OCI-LY7 (cell line): ENCODE results near the gene ABCC5. TPM values are rescaled to one million over a fixed set of nuclear protein-coding genes. Genes with fewer than 3 reads are reported as not detected.

ENCODE experiments used
- BruUV-seq: library from RNA; stranded (reverse); fragments of 400-500 nt; replicated peaks from 2 replicates; lab custom pipeline; 2021; lab: Mats Ljungman, UMichigan
- CTCF ChIA-PET: fragments of 300-600 bp; sonication (Branson Sonifier 250); formaldehyde crosslinking; loops from one replicate; lab custom pipeline; 2022; ENCODE audit warnings: antibody characterized with exemption; ENCODE audit not compliant: unreplicated experiment; lab: Charles Lee
- POLR2A ChIA-PET: fragments of 300-600 bp; sonication (Branson Sonifier 250); formaldehyde crosslinking; loops from one replicate; lab custom pipeline; 2022; ENCODE audit warnings: antibody characterized with exemption; lab: Charles Lee
- DNase-seq: peaks from one replicate; pipeline ENCODE4 v3.0.0-alpha.2; 2015; ENCODE audit warnings: low spot score
- H2AFZ ChIP-seq: fragments of 200-600 bp; sonication (generic), shearing (Covaris generic); 2 replicates; pipeline ENCODE4 v1.6.1; 2014; ENCODE audit warnings: mild to moderate bottlenecking, antibody characterized with exemption, low read length, moderate library complexity
- H3K27ac ChIP-seq: fragments of 200-600 bp; sonication (generic); 2 replicates; pipeline ENCODE4 v1.5.1; 2014; ENCODE audit warnings: mixed run types, low read depth, mild to moderate bottlenecking, moderate library complexity, low read length, inconsistent platforms; ENCODE audit not compliant: poor library complexity, severe bottlenecking
- H3K36me3 ChIP-seq: fragments of 200-600 bp; sonication (generic); 2 replicates; pipeline ENCODE4 v1.6.1; 2014; ENCODE audit warnings: mild to moderate bottlenecking, antibody characterized with exemption, low read length, moderate library complexity, mixed read lengths; ENCODE audit not compliant: insufficient read depth
- H3K4me1 ChIP-seq: fragments of 200-600 bp; sonication (generic); 2 replicates; pipeline ENCODE4 v1.5.1; 2014; ENCODE audit warnings: mild to moderate bottlenecking, low read length; ENCODE audit not compliant: insufficient read depth, poor library complexity, severe bottlenecking
- H3K4me2 ChIP-seq: fragments of 200-600 bp; sonication (generic); 2 replicates; pipeline ENCODE4 v1.6.1; 2014; ENCODE audit warnings: mild to moderate bottlenecking, low read length
- H3K4me3 ChIP-seq: fragments of 200-600 bp; sonication (generic); 2 replicates; pipeline ENCODE4 v1.5.1; 2014; ENCODE audit warnings: mild to moderate bottlenecking, low read depth, low read length; ENCODE audit not compliant: poor library complexity, severe bottlenecking
- H3K79me2 ChIP-seq: fragments of 200-600 bp; sonication (generic); 2 replicates; pipeline ENCODE4 v1.6.1; 2016; ENCODE audit warnings: low read depth, mild to moderate bottlenecking, low read length, moderate library complexity, mixed read lengths; ENCODE audit not compliant: insufficient read depth
- H3K9me2 ChIP-seq: fragments of 200-600 bp; sonication (generic); 2 replicates; pipeline ENCODE4 v1.6.1; 2016; ENCODE audit warnings: mild to moderate bottlenecking, low read length, mixed read lengths; ENCODE audit not compliant: insufficient read depth
- H3K9me3 ChIP-seq: fragments of 200-600 bp; sonication (generic); 2 replicates; pipeline ENCODE4 v1.6.1; 2014; ENCODE audit warnings: mild to moderate bottlenecking, mixed run types, low read length, mixed read lengths
- H4K20me1 ChIP-seq: fragments of 200-600 bp; sonication (generic); 2 replicates; pipeline ENCODE4 v1.6.1; 2014; ENCODE audit warnings: mild to moderate bottlenecking, antibody characterized with exemption, low read length, moderate library complexity, mixed read lengths; ENCODE audit not compliant: insufficient read depth
- EZH2phosphoT487 ChIP-seq: fragments of 200-600 bp; sonication (generic); IDR thresholded peaks from 2 replicates; pipeline ENCODE4 v1.6.1; 2018; ENCODE audit warnings: low read depth, borderline replicate concordance, mild to moderate bottlenecking, mixed run types, antibody characterized with exemption, low read length, moderate library complexity, mixed read lengths
- intact Hi-C: fragments of 100-400 bp; cut with micrococcal nuclease; formaldehyde crosslinking; loops from one replicate; pipeline ENCODE4 v1.10.0; 2022; ENCODE audit not compliant: unreplicated experiment
- total RNA-seq, 2 experiments: library from RNA; depleted of rRNA in 1 of 2; stranded (reverse); fragments of >200 nt in 1 of 2; shearing (Covaris generic) in 1 of 2; gene quantifications; 2 replicates each; pipeline ENCODE4 v1.2.3, GENCODE V29; 2014 to 2022
- TF ChIP-seq, protein P1 (sequence below): fragments of 200-600 bp; sonication (generic); conservative IDR thresholded peaks from 2 replicates; pipeline ENCODE4 v1.5.1; 2014; ENCODE audit warnings: mild to moderate bottlenecking, antibody characterized with exemption, low read length, moderate library complexity, mixed read lengths

The ABCC5 gene
- total RNA-seq, 2 experiments from 2014 or later, result 18.1 to 24.8 TPM

DNA sequence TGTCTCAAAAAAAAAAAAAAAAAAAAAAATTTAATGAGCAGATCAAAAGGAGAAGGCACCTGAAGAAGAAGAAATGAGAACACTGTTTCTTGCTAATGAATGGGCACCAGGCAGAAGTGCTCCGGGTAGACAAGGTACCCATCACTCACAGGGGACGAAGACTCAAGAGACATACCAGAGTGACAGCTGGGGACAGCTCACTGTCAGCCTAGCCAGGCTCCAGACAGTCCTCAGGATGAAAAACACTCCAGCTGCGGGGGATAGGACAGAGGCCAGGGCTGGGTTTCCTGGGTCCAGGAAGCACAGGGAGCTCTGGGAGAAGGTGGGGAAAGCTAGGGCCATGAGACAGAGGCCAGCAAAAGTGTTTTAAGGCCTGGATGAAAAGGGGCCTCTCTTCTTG lies 84.5 kb downstream of the ABCC5 start:
- intact Hi-C loops, result no loop called here
- Histone ChIP-seq H3K4me1 (no peaks in the 10 kb centered on the region), H3K79me2 (no peaks in the 10 kb centered on the region), H4K20me1 (no peaks in the 10 kb centered on the region), H3K9me2 (no peaks in the 10 kb centered on the region), H3K4me2 (no peak overlapping the region), H3K4me3 (no peak overlapping the region), H3K9me3 (no peaks in the 10 kb centered on the region), H3K36me3 (peaks cover 23% of the 10 kb centered on the region), H3K27ac (no peak overlapping the region), H2AFZ (no peak overlapping the region)
- no TSS peak for BruUV-seq
- ChIA-PET CTCF (no interaction called here), POLR2A (interaction anchor here (0.5 to 1.0 kb wide), 7 partner anchors 11 to 891 kb away, joined by 3 to 5 read pairs (median 3); no protein-coding TSS in a partner anchor)
- no peak for TF ChIP-seq EZH2phosphoT487
- TF ChIP-seq, protein P1, sequence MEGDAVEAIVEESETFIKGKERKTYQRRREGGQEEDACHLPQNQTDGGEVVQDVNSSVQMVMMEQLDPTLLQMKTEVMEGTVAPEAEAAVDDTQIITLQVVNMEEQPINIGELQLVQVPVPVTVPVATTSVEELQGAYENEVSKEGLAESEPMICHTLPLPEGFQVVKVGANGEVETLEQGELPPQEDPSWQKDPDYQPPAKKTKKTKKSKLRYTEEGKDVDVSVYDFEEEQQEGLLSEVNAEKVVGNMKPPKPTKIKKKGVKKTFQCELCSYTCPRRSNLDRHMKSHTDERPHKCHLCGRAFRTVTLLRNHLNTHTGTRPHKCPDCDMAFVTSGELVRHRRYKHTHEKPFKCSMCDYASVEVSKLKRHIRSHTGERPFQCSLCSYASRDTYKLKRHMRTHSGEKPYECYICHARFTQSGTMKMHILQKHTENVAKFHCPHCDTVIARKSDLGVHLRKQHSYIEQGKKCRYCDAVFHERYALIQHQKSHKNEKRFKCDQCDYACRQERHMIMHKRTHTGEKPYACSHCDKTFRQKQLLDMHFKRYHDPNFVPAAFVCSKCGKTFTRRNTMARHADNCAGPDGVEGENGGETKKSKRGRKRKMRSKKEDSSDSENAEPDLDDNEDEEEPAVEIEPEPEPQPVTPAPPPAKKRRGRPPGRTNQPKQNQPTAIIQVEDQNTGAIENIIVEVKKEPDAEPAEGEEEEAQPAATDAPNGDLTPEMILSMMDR, result no peak
- no peak for DNase-seq

- no peak overlapping the region for H2AFZ ChIP-seq
- no peaks in the 10 kb centered on the region for H3K9me2 ChIP-seq
- peaks cover 14% of the 10 kb centered on the region for H3K36me3 ChIP-seq
- H3K79me2 ChIP-seq, result no peaks in the 10 kb centered on the region
- no peaks in the 10 kb centered on the region for H3K4me1 ChIP-seq
- H4K20me1 ChIP-seq, result no peaks in the 10 kb centered on the region
- BruUV-seq, result no TSS peak
- H3K9me3 ChIP-seq, result no peaks in the 10 kb centered on the region
- no peak for DNase-seq
- intact Hi-C loops, result no loop called here
- TF ChIP-seq, protein P1, result no peak
- ChIA-PET POLR2A (no interaction called here), CTCF (no interaction called here)
- no peak overlapping the region for H3K27ac ChIP-seq
- no peak overlapping the region for H3K4me3 ChIP-seq
- no peak overlapping the region for H3K4me2 ChIP-seq
These were observed 85.8 kb downstream of the ABCC5 start for GRCh38 chr3:183931881-183932280.

DNA sequence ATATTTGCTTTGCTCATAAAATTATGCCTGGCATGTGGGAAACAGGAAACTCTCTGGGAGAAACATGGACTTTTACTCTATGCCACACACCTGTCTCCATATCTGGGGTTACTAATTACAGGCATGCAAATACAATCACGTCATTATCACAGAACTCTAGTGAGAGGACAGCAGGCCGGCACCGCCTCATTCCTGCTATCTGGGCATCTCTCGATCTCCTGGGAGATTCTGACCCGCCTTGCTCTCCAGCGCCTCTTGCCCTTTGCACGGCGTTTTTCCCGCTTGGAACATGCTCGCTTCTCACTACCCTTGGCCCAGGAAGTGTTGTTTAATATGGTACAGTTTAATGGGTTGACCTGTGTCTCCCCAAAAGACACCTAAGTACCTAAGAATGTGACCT lies 87.6 kb downstream of the ABCC5 start:
- Histone ChIP-seq H3K9me3 (no peaks in the 10 kb centered on the region), H3K4me2 (no peak overlapping the region), H3K79me2 (no peaks in the 10 kb centered on the region), H3K4me3 (no peak overlapping the region), H4K20me1 (no peaks in the 10 kb centered on the region), H3K27ac (no peak overlapping the region), H2AFZ (no peak overlapping the region), H3K4me1 (no peaks in the 10 kb centered on the region), H3K9me2 (no peaks in the 10 kb centered on the region), H3K36me3 (peaks cover 13% of the 10 kb centered on the region)
- ChIA-PET CTCF (no interaction called here), POLR2A (interaction anchor here (0.7 kb wide), 1 partner anchor 500 kb away, joined by 3 read pairs; no protein-coding TSS in a partner anchor)
- TF ChIP-seq, protein P1, result no peak
- no peak for TF ChIP-seq EZH2phosphoT487
- intact Hi-C loops, result no loop called here
- DNase-seq, result no peak
- no TSS peak for BruUV-seq
